Loucy (cell line): Measurements from ENCODE around the gene CAPN14.

Experiments used
- CTCF ChIP-seq: fragments of 200-600 bp; sonication (generic); conservative IDR thresholded peaks from 2 replicates; pipeline ENCODE4 v1.5.1; 2014; ENCODE audit warnings: mild to moderate bottlenecking, antibody characterized with exemption, low read length
- EZH2phosphoT487 ChIP-seq: fragments of 200-600 bp; IDR thresholded peaks from 2 replicates; pipeline ENCODE4 v1.6.1; 2018; ENCODE audit warnings: antibody characterized with exemption, mild to moderate bottlenecking, moderate library complexity, borderline replicate concordance

DNA sequence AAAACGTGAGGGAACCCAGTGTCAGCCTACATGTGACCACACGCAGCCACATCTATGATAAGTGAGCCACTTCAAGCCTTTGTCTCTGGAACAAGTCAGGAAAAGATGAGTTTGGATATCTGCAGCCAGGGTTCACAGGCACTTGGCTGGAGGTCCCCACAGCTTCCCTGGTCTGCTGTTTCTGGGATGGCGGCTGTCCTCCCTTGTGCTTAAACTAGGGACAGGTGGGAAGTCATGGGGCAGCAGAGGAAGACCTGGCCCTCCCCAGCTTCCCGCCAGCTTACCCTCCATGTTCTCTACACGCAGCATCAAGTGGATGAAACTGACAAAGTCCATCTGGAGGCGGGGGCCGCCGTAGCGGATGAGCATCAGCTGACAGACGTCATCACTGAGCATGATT, 40.6 kb downstream of the CAPN14 start:
- TF ChIP-seq CTCF (no peak), EZH2phosphoT487 (no peak)
